Measurements from ENCODE around the gene ZNF174.

The ZNF174 gene

GRCh38 chr16:3439637-3440036 is 38.6 kb downstream of the ZNF174 start:
- peaks cover 0 to 4% of the 10 kb centered on the region in 2 donors for H3K9me3 ChIP-seq (ENCODE audit: control insufficient read depth in 2 of 2, low read length in 2 of 2)
- peaks cover 0 to 4% of the 10 kb centered on the region in 2 donors for H3K27me3 ChIP-seq (ENCODE audit: control insufficient read depth in 2 of 2, insufficient read depth in 2 of 2, low read length in 2 of 2)
- peaks cover 0 to 12% of the 10 kb centered on the region in 2 donors for H3K36me3 ChIP-seq (ENCODE audit: control insufficient read depth in 2 of 2, insufficient read depth in 2 of 2, low read length in 2 of 2)
- H3K4me1 ChIP-seq (ENCODE audit: control insufficient read depth in 2 of 2, insufficient read depth in 2 of 2, low read length in 2 of 2), result peaks cover 7 to 8% of the 10 kb centered on the region in 2 donors
- H3K4me3 ChIP-seq (ENCODE audit: low read length in 2 of 2), result no peak overlapping the region
- H3K9ac ChIP-seq (ENCODE audit: low read depth in 1 of 2, low read length in 2 of 2), result no peak overlapping the region
- H3K27ac ChIP-seq (ENCODE audit: low read depth in 2 of 2, low read length in 2 of 2), result no peak overlapping the region

- H3K27me3 ChIP-seq (ENCODE audit: control insufficient read depth in 2 of 2, insufficient read depth in 2 of 2, low read length in 2 of 2), result no peaks in the 10 kb centered on the region
- peak within 1 kb of the TSS; percentile 68 to 84 for H3K4me3 ChIP-seq (ENCODE audit: low read length in 2 of 2)
Observed at GRCh38 chr16:3443108-3444031, 42.4 kb downstream of the ZNF174 start, which contains the start of the genes NAA60 and ZNF597. Gene NAA60, plus strand, starts transcription at chr16:3443680. Its CDS starts 32,548 bp downstream, at chr16:3476228. Gene ZNF597, minus strand, starts transcription at chr16:3443504. Its CDS starts 351 bp downstream, at chr16:3443153.

GRCh38 chr16:3444032-3444388 is 43.0 kb downstream of the ZNF174 start:
- Histone ChIP-seq H3K4me3 (ENCODE audit: low read length in 2 of 2) (peak overlapping the region; percentile 68 to 84), H3K27me3 (ENCODE audit: control insufficient read depth in 2 of 2, insufficient read depth in 2 of 2, low read length in 2 of 2) (no peaks in the 10 kb centered on the region), H3K9ac (ENCODE audit: low read depth in 1 of 2, low read length in 2 of 2) (peak overlapping the region; percentile 73 to 77), H3K9me3 (ENCODE audit: control insufficient read depth in 2 of 2, low read length in 2 of 2) (peaks cover 0 to 4% of the 10 kb centered on the region in 2 donors), H3K36me3 (ENCODE audit: control insufficient read depth in 2 of 2, insufficient read depth in 2 of 2, low read length in 2 of 2) (peaks cover 3 to 11% of the 10 kb centered on the region in 2 donors), H3K4me1 (ENCODE audit: control insufficient read depth in 2 of 2, insufficient read depth in 2 of 2, low read length in 2 of 2) (peaks cover 8 to 12% of the 10 kb centered on the region in 2 donors), H3K27ac (ENCODE audit: low read depth in 2 of 2, low read length in 2 of 2) (peak overlapping the region; percentile 80 to 82)

More at GRCh38 chr16:3443108-3444031, 42.4 kb downstream of the ZNF174 start, which contains the start of the genes NAA60 and ZNF597:
- peaks cover 8 to 12% of the 10 kb centered on the region in 2 donors for H3K4me1 ChIP-seq (ENCODE audit: control insufficient read depth in 2 of 2, insufficient read depth in 2 of 2, low read length in 2 of 2)
- H3K9me3 ChIP-seq (ENCODE audit: control insufficient read depth in 2 of 2, low read length in 2 of 2), result peaks cover 0 to 4% of the 10 kb centered on the region in 2 donors
- H3K27ac ChIP-seq (ENCODE audit: low read depth in 2 of 2, low read length in 2 of 2), result peak within 1 kb of the TSS; percentile 80 to 82
- peaks cover 0 to 7% of the 10 kb centered on the region in 2 donors for H3K36me3 ChIP-seq (ENCODE audit: control insufficient read depth in 2 of 2, insufficient read depth in 2 of 2, low read length in 2 of 2)
- peak within 1 kb of the TSS; percentile 73 to 77 for H3K9ac ChIP-seq (ENCODE audit: low read depth in 1 of 2, low read length in 2 of 2)

GRCh38 chr16:3454093-3454492 is 53.1 kb downstream of the ZNF174 start:
- Histone ChIP-seq H3K27ac (ENCODE audit: low read depth in 2 of 2, low read length in 2 of 2) (no peak overlapping the region), H3K27me3 (ENCODE audit: control insufficient read depth in 2 of 2, insufficient read depth in 2 of 2, low read length in 2 of 2) (no peaks in the 10 kb centered on the region), H3K4me1 (ENCODE audit: control insufficient read depth in 2 of 2, insufficient read depth in 2 of 2, low read length in 2 of 2) (peaks cover 17 to 21% of the 10 kb centered on the region in 2 donors), H3K9ac (ENCODE audit: low read depth in 1 of 2, low read length in 2 of 2) (no peak overlapping the region), H3K36me3 (ENCODE audit: control insufficient read depth in 2 of 2, insufficient read depth in 2 of 2, low read length in 2 of 2) (no peaks in the 10 kb centered on the region), H3K9me3 (ENCODE audit: control insufficient read depth in 2 of 2, low read length in 2 of 2) (no peaks in the 10 kb centered on the region), H3K4me3 (ENCODE audit: low read length in 2 of 2) (no peak overlapping the region)

- no peaks in the 10 kb centered on the region for H3K36me3 ChIP-seq (ENCODE audit: control insufficient read depth in 2 of 2, insufficient read depth in 2 of 2, low read length in 2 of 2)
- H3K4me3 ChIP-seq (ENCODE audit: low read length in 2 of 2), result no peak overlapping the region
- no peak overlapping the region for H3K27ac ChIP-seq (ENCODE audit: low read depth in 2 of 2, low read length in 2 of 2)
- H3K4me1 ChIP-seq (ENCODE audit: control insufficient read depth in 2 of 2, insufficient read depth in 2 of 2, low read length in 2 of 2), result peaks cover 23 to 27% of the 10 kb centered on the region in 2 donors
- H3K27me3 ChIP-seq (ENCODE audit: control insufficient read depth in 2 of 2, insufficient read depth in 2 of 2, low read length in 2 of 2), result no peaks in the 10 kb centered on the region
- H3K9ac ChIP-seq (ENCODE audit: low read depth in 1 of 2, low read length in 2 of 2), result no peak overlapping the region
- H3K9me3 ChIP-seq (ENCODE audit: control insufficient read depth in 2 of 2, low read length in 2 of 2), result no peaks in the 10 kb centered on the region
Observed at GRCh38 chr16:3454631-3455147, 53.7 kb downstream of the ZNF174 start.

GRCh38 chr16:3457434-3458252 is 56.6 kb downstream of the ZNF174 start:
- no peaks in the 10 kb centered on the region for H3K9me3 ChIP-seq (ENCODE audit: control insufficient read depth in 2 of 2, low read length in 2 of 2)
- H3K9ac ChIP-seq (ENCODE audit: low read depth in 1 of 2, low read length in 2 of 2), result peak overlapping the region; percentile 83 to 97
- H3K36me3 ChIP-seq (ENCODE audit: control insufficient read depth in 2 of 2, insufficient read depth in 2 of 2, low read length in 2 of 2), result peaks cover 0 to 2% of the 10 kb centered on the region in 2 donors
- H3K4me1 ChIP-seq (ENCODE audit: control insufficient read depth in 2 of 2, insufficient read depth in 2 of 2, low read length in 2 of 2), result peaks cover 35 to 51% of the 10 kb centered on the region in 2 donors
- H3K27me3 ChIP-seq (ENCODE audit: control insufficient read depth in 2 of 2, insufficient read depth in 2 of 2, low read length in 2 of 2), result no peaks in the 10 kb centered on the region
- H3K27ac ChIP-seq (ENCODE audit: low read depth in 2 of 2, low read length in 2 of 2), result peak overlapping the region; percentile 97 to 98
- peak overlapping the region; percentile 88 to 94 for H3K4me3 ChIP-seq (ENCODE audit: low read length in 2 of 2)

GRCh38 chr16:3458278-3458851 is 57.4 kb downstream of the ZNF174 start:
- H3K36me3 ChIP-seq (ENCODE audit: control insufficient read depth in 2 of 2, insufficient read depth in 2 of 2, low read length in 2 of 2), result peaks cover 0 to 2% of the 10 kb centered on the region in 2 donors
- H3K9me3 ChIP-seq (ENCODE audit: control insufficient read depth in 2 of 2, low read length in 2 of 2), result no peaks in the 10 kb centered on the region
- peak overlapping the region; percentile 97 for H3K9ac ChIP-seq (ENCODE audit: low read depth in 1 of 2, low read length in 2 of 2)
- no peaks in the 10 kb centered on the region for H3K27me3 ChIP-seq (ENCODE audit: control insufficient read depth in 2 of 2, insufficient read depth in 2 of 2, low read length in 2 of 2)
- H3K27ac ChIP-seq (ENCODE audit: low read depth in 2 of 2, low read length in 2 of 2), result peak overlapping the region; percentile 97 to 98
- peaks cover 35 to 51% of the 10 kb centered on the region in 2 donors for H3K4me1 ChIP-seq (ENCODE audit: control insufficient read depth in 2 of 2, insufficient read depth in 2 of 2, low read length in 2 of 2)
- H3K4me3 ChIP-seq (ENCODE audit: low read length in 2 of 2), result peak overlapping the region; percentile 88 to 94

GRCh38 chr16:3458852-3459361 is 57.9 kb downstream of the ZNF174 start:
- H3K27me3 ChIP-seq (ENCODE audit: control insufficient read depth in 2 of 2, insufficient read depth in 2 of 2, low read length in 2 of 2), result no peaks in the 10 kb centered on the region
- H3K9me3 ChIP-seq (ENCODE audit: control insufficient read depth in 2 of 2, low read length in 2 of 2), result no peaks in the 10 kb centered on the region
- peak overlapping the region; percentile 97 for H3K9ac ChIP-seq (ENCODE audit: low read depth in 1 of 2, low read length in 2 of 2)
- peak overlapping the region; percentile 88 to 94 for H3K4me3 ChIP-seq (ENCODE audit: low read length in 2 of 2)
- H3K27ac ChIP-seq (ENCODE audit: low read depth in 2 of 2, low read length in 2 of 2), result peak overlapping the region; percentile 97 to 98
- peaks cover 0 to 2% of the 10 kb centered on the region in 2 donors for H3K36me3 ChIP-seq (ENCODE audit: control insufficient read depth in 2 of 2, insufficient read depth in 2 of 2, low read length in 2 of 2)
- H3K4me1 ChIP-seq (ENCODE audit: control insufficient read depth in 2 of 2, insufficient read depth in 2 of 2, low read length in 2 of 2), result peaks cover 35 to 51% of the 10 kb centered on the region in 2 donors

Measured in mucosa of rectum (tissue), 2 donors.